HG02623 (cell line): Measurements from ENCODE around the gene CPT2.

ENCODE experiments used
- ATAC-seq: cut with Tn5 transposase; IDR thresholded peaks from one replicate; pipeline ENCODE4 v1.9.1; 2021; ENCODE audit warnings: moderate library complexity; ENCODE audit not compliant: unreplicated experiment

The CPT2 gene

GRCh38 chr1:53260631-53261247 is 64.1 kb downstream of the CPT2 start:
- ATAC-seq: no peak

GRCh38 chr1:53262000-53262399 is 65.4 kb downstream of the CPT2 start:
- no peak for ATAC-seq
